SK-N-MC (cell line): Measurements from ENCODE around the gene RIC8B.

Experiments
- DNase-seq: peaks from one replicate; pipeline ENCODE4 v3.0.0-alpha.2; 2011; ENCODE audit warnings: low read depth, low spot score
- H3K27ac ChIP-seq: fragments of 200-600 bp; sonication (generic); 2 replicates; pipeline ENCODE4 v1.5.1; 2016; ENCODE audit warnings: mixed run types
- H3K36me3 ChIP-seq: fragments of 200-600 bp; sonication (generic); 2 replicates; pipeline ENCODE4 v1.6.1; 2017; ENCODE audit warnings: antibody characterized with exemption, low read length, mixed read lengths; ENCODE audit not compliant: insufficient read depth
- H3K4me3 ChIP-seq: fragments of 200-600 bp; sonication (generic); 2 replicates; pipeline ENCODE4 v1.5.1; 2016
- H3K9ac ChIP-seq: fragments of 200-600 bp; sonication (generic); 2 replicates; pipeline ENCODE4 v1.8.0; 2017; ENCODE audit warnings: mixed run types, mixed read lengths; ENCODE audit not compliant: insufficient read length
- H3K9me3 ChIP-seq: fragments of 200-600 bp; sonication (generic); 2 replicates; pipeline ENCODE4 v1.6.1; 2017; ENCODE audit warnings: low read depth, mild to moderate bottlenecking, antibody characterized with exemption, low read length, moderate library complexity, mixed read lengths
- EZH2 ChIP-seq: fragments of 200-600 bp; sonication (generic); IDR thresholded peaks from one replicate; pipeline ENCODE4 v1.6.1; 2017; ENCODE audit warnings: antibody characterized with exemption
- FOXP2 ChIP-seq: optimal IDR thresholded peaks from 2 replicates; pipeline ENCODE3; 2011; ENCODE audit warnings: mild to moderate bottlenecking, moderate library complexity; ENCODE audit not compliant: insufficient read depth; ENCODE audit errors: extremely low read length, control extremely low read depth
- POLR2AphosphoS5 ChIP-seq: IDR thresholded peaks from 2 replicates; pipeline ENCODE4 v1.6.1; 2012; ENCODE audit warnings: mild to moderate bottlenecking, low read depth, low read length, borderline replicate concordance

RIC8B gene

DNA sequence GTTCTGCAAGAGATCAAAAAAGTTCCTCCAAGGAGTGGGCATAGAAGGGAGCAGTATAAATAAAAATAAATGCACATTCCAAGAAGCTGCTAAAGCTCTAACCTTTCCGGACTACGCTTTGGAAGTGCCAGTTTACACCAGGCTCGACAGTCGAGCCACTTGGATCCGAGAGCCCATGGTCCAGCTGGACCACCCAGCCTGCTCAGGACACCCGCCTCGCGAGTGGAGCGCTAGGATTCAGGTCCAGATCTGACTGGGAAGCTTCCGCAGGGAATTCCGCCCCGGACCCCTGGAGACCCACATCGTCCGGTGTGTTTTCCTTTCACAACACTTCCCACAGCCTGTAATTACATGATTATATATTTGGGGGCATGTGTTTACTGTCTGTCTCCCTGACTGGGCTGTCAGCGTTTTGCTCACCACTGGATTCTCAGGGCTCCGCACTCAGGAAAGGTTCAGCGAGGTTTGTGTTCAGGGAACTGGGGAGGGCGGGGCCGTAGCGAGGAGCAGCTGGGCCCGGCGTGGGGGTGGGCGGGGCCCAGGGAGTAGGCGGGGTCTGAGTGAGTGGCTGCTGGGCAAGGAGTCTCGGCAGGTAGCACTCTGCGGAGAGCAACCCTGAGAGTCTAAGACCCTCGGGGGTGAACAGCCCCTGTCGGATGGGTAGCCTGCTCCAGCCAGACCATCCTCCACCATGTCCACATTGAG lies 128.9 kb downstream of the RIC8B start:
- H3K27ac ChIP-seq = no peak overlapping the region
- no peak for DNase-seq
- H3K9ac ChIP-seq = no peak overlapping the region
- TF ChIP-seq EZH2 = no peak
- no peak for TF ChIP-seq POLR2AphosphoS5
- no peak for TF ChIP-seq FOXP2
- H3K36me3 ChIP-seq = no peaks in the 10 kb centered on the region
- H3K4me3 ChIP-seq = peak overlapping the region; percentile 45
- no peaks in the 10 kb centered on the region for H3K9me3 ChIP-seq

DNA sequence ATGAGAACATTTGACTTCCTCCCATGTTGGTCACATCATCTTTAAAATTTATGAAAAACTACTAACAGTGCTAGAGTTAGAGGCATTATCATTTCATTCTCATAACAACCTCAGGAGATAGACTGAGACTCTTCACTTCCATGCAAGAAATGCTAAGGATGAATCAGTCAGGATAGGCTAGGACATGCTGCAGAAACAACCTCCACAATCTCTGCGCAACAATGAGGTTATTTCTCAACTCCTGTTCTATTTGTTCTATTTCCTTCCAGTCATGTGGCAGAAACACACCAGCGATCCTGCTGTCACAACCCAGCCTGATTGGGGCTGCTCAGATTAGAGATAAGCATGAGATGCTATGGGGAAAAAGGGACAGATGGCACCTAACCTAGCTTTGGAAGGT lies 132.2 kb downstream of the RIC8B start:
- TF ChIP-seq EZH2 (no peak), FOXP2 (no peak), POLR2AphosphoS5 (no peak)
- Histone ChIP-seq H3K36me3 (no peaks in the 10 kb centered on the region), H3K27ac (no peak overlapping the region), H3K9me3 (no peaks in the 10 kb centered on the region), H3K9ac (no peak overlapping the region), H3K4me3 (no peak overlapping the region)
- DNase-seq = no peak

DNA sequence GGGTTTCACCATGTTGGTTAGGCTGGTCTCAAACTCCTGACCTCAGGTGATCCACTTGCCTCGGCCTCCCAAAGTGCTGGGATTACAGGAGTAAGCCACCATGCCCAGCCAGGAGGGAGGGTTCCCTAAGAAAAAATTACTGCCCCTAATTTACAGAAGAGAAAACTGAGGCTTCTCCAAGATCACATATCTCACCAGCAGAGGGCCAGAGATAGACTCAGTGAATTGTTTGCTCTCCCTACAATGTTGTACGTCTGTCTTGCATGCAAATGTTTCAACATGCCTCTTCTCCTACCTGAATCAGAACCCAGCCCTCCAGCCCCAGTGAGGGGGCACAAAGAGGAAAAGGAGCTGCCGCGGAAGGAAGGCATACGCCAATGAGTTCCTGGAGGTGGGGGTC lies 132.9 kb downstream of the RIC8B start:
- Histone ChIP-seq H3K4me3 (no peak overlapping the region), H3K36me3 (no peaks in the 10 kb centered on the region), H3K9ac (no peak overlapping the region), H3K9me3 (no peaks in the 10 kb centered on the region), H3K27ac (no peak overlapping the region)
- no peak for DNase-seq
- TF ChIP-seq EZH2 = no peak
- no peak for TF ChIP-seq FOXP2
- TF ChIP-seq POLR2AphosphoS5 = no peak

DNA sequence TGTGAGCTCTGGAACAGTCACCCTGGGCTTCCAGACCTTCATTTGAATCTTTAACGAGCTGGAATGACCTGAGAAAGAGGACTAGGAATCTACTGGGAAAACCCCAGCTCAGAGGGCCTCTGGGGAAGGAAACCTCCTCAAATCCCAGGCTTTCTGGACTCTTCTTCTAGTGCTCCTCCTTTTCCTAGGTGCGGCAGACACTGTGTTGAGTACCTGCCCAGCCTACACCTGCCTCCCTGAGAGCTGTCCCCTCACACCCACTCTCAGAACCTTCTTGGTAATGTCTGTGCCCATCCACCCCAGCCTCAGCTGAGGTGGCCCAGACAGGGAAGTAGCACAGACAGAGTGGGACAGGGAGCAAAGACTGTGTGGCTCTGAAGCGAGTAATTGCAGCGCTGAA lies 133.4 kb downstream of the RIC8B start:
- Histone ChIP-seq H3K27ac (no peak overlapping the region), H3K36me3 (no peaks in the 10 kb centered on the region), H3K4me3 (no peak overlapping the region), H3K9me3 (no peaks in the 10 kb centered on the region), H3K9ac (no peak overlapping the region)
- TF ChIP-seq FOXP2 (no peak), POLR2AphosphoS5 (no peak), EZH2 (no peak)
- DNase-seq = no peak

DNA sequence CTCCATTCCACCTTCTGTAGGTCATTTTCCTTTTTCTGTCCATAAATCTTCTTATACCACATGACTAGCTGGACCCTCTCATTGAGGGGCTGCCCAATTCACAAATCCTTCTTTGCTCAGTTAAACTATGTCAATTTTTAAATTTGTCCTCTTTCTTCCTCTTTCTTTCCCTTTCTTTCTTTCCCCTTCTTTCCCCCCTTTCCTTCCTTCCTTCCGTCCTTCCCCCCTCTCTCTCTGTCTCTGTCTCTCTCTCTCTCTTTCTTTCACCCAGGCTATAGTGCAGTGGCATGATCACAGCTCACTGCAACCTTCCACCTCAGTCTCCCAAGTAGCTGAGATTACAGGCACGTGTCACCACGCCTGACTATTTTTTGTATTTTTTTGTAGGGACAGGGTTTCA lies 134.1 kb downstream of the RIC8B start:
- no peaks in the 10 kb centered on the region for H3K36me3 ChIP-seq
- TF ChIP-seq EZH2 = no peak
- H3K4me3 ChIP-seq = no peak overlapping the region
- H3K9me3 ChIP-seq = no peaks in the 10 kb centered on the region
- no peak overlapping the region for H3K27ac ChIP-seq
- no peak for DNase-seq
- no peak overlapping the region for H3K9ac ChIP-seq

DNA sequence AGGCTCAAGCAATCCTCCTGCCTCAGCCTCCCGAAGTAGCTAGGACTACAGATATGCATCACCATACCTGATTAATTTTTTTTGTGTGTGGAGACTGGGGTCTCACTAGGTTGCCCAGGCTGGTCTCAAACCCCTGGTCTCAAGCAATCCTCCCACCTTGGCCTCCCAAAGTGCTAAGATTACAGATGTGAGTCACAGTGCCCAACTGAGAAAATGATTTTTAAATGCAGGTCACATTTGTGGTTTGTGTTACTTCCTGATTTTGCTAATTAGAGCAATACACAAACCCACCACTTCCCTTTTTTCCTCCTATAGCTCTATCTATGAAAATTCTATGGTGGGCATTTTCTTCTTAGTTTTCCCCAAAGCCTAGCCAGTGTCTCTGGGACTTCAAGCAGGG lies 135.7 kb downstream of the RIC8B start:
- H3K36me3 ChIP-seq = no peaks in the 10 kb centered on the region
- DNase-seq = no peak
- TF ChIP-seq POLR2AphosphoS5 (no peak), FOXP2 (no peak), EZH2 (no peak)
- no peak overlapping the region for H3K27ac ChIP-seq
- H3K9ac ChIP-seq = no peak overlapping the region
- H3K4me3 ChIP-seq = no peak overlapping the region
- H3K9me3 ChIP-seq = no peaks in the 10 kb centered on the region

DNA sequence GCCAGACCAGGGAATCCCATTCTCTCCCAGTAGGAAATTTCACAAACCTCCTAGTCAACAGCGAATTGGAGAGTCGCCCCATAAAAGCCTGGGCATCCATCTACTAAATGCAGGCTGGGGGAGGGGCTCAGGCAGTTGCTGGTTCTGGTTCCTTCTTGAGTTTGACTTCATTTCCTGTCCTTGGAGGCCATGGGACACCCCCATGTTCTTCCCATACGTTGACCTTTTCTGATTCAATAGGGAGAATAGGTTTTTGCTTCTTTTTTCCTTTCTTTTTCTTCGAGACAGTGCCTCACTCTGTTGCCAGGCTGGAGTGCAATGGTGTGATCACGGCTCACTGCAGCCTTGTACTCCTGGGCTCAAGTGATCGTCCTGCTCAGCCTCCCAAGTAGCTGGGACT lies 137.1 kb downstream of the RIC8B start:
- TF ChIP-seq FOXP2 (no peak), POLR2AphosphoS5 (no peak), EZH2 (no peak)
- H3K27ac ChIP-seq = no peak overlapping the region

DNA sequence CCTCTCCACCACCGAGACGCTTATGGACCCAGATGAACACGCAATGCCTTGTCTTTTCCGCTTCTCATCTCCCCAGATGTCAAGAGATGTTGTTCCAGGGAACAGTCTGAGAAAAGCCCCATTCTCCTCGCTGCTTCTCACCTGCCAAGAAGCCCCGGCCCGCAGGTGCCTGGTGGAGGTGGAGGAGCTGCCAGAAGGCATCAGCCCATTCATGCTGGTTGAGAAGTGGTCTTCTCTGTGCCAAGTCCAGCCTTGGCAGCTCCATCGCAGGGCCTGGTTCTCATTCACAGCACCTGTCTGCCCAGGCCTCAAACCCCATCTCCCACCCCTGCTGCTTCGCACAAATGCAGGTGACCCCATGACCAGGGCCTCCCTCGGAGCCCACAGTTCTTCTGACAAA lies 139.0 kb downstream of the RIC8B start:
- Histone ChIP-seq H3K27ac (no peak overlapping the region), H3K36me3 (no peaks in the 10 kb centered on the region), H3K4me3 (no peak overlapping the region), H3K9ac (no peak overlapping the region), H3K9me3 (no peaks in the 10 kb centered on the region)
- TF ChIP-seq EZH2 = no peak
- no peak for TF ChIP-seq POLR2AphosphoS5
- TF ChIP-seq FOXP2 = no peak
- no peak for DNase-seq

More for the DNA sequence above, 137.1 kb downstream of the RIC8B start:
- no peaks in the 10 kb centered on the region for H3K9me3 ChIP-seq
- H3K9ac ChIP-seq = no peak overlapping the region
- H3K36me3 ChIP-seq = no peaks in the 10 kb centered on the region
- DNase-seq = no peak
- H3K4me3 ChIP-seq = no peak overlapping the region
